ENCODE results near the gene SQSTM1.

GRCh38 chr5:179858241-179858585, 37.5 kb downstream of the SQSTM1 start:
- TF ChIP-seq, protein P1, sequence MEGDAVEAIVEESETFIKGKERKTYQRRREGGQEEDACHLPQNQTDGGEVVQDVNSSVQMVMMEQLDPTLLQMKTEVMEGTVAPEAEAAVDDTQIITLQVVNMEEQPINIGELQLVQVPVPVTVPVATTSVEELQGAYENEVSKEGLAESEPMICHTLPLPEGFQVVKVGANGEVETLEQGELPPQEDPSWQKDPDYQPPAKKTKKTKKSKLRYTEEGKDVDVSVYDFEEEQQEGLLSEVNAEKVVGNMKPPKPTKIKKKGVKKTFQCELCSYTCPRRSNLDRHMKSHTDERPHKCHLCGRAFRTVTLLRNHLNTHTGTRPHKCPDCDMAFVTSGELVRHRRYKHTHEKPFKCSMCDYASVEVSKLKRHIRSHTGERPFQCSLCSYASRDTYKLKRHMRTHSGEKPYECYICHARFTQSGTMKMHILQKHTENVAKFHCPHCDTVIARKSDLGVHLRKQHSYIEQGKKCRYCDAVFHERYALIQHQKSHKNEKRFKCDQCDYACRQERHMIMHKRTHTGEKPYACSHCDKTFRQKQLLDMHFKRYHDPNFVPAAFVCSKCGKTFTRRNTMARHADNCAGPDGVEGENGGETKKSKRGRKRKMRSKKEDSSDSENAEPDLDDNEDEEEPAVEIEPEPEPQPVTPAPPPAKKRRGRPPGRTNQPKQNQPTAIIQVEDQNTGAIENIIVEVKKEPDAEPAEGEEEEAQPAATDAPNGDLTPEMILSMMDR (conservative IDR thresholded peaks at IDR 0.05 in 1 of 2, IDR thresholded peaks at IDR 0.05 in 1 of 2; ENCODE audit: low read depth in 1 of 2, low read length in 2 of 2), result no peak
- TF ChIP-seq EZH2 (IDR thresholded peaks at IDR 0.05; ENCODE audit: low read length, missing control alignments), result no peak

Measured in fibroblast of lung (primary cell).